Measurements from ENCODE around the gene GTF2F2. TPM values are rescaled to one million over a fixed set of nuclear protein-coding genes. Genes with fewer than 3 reads are reported as not detected.

GTF2F2 gene
- total RNA-seq, 4 donors from 2014 or later: 12.1 to 18.1 (median 14.8) TPM

GRCh38 chr13:45299194-45299593 lies 178.9 kb downstream of the GTF2F2 start:
- DNase-seq (ENCODE audit: low spot score): no peak
- no peak for ATAC-seq (ENCODE audit: low FRiP score)
- TF ChIP-seq CTCF (IDR thresholded peaks at IDR 0.05): no peak

DNA sequence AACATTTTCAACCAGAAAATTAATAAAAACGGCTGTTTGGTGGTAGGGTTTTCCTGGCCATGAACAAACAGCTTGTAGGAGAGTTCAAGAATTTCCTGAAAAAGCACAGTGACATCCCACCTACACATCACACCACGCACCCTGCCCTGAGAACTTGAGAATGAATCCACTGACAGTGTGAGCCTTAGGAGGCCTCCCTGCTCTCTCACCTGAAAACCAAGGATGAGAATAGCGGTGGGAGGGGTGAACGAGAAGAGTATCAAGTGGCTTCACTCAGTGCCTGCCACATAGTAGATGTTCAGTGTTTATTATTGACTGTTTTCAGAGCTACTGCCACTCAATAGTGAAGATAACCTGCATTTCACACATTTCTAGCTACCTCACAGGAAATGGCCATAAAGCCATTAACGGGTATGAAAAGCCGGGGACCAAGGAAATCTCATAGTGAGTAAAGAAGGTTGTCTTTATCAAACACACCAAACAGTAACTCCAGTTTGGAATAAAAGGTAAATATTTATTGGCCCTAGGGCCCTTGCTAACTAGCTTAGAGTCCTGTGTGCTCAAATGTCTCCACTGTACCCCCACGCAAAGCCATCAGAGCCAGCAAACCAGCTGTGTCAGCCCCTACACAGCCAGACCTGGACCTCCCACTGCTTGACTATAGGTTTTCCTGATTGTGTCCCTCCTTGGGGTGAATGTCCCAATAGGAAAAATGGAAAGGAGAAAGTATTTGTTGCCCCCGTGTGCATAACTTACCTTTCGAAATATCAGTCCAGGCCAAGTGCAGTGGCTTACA lies 180.1 kb downstream of the GTF2F2 start:
- TF ChIP-seq CTCF (IDR thresholded peaks at IDR 0.05): no peak
- DNase-seq (ENCODE audit: low spot score) (no peak), ATAC-seq (ENCODE audit: low FRiP score) (no peak)

GRCh38 chr13:45301263-45301662 lies 181.0 kb downstream of the GTF2F2 start:
- no peak for DNase-seq (ENCODE audit: low spot score)
- ATAC-seq (ENCODE audit: low FRiP score): no peak
- no peak for TF ChIP-seq CTCF (IDR thresholded peaks at IDR 0.05)

- ATAC-seq (ENCODE audit: low FRiP score) (no peak), DNase-seq (ENCODE audit: low spot score) (no peak)
- TF ChIP-seq CTCF (IDR thresholded peaks at IDR 0.05): no peak
These were observed 182.2 kb downstream of the GTF2F2 start for GRCh38 chr13:45302507-45302906.

DNA sequence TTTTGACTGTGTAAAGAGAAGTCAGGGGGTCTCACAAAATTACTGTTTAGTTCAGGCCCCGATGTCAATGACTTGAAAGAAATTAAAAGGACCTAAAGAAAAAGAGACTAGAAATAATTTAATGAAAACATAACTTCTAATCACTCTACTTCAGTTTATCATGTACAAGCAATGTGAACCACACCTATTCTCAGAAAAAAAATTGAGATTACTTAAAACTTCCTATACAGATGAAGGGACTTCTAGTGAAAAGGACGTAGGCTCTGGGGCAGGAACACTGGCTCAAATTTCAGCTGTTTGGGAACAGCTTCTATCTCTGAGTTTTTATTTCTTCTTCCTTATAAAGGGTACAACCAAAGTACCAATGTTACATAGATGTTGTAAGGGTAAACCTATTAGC lies 182.7 kb downstream of the GTF2F2 start:
- ATAC-seq (ENCODE audit: low FRiP score) (no peak), DNase-seq (ENCODE audit: low spot score) (no peak)
- no peak for TF ChIP-seq CTCF (IDR thresholded peaks at IDR 0.05)

GRCh38 chr13:45303866-45304265 lies 183.6 kb downstream of the GTF2F2 start:
- DNase-seq (ENCODE audit: low spot score) (no peak), ATAC-seq (ENCODE audit: low FRiP score) (no peak)
- no peak for TF ChIP-seq CTCF (IDR thresholded peaks at IDR 0.05)

DNA sequence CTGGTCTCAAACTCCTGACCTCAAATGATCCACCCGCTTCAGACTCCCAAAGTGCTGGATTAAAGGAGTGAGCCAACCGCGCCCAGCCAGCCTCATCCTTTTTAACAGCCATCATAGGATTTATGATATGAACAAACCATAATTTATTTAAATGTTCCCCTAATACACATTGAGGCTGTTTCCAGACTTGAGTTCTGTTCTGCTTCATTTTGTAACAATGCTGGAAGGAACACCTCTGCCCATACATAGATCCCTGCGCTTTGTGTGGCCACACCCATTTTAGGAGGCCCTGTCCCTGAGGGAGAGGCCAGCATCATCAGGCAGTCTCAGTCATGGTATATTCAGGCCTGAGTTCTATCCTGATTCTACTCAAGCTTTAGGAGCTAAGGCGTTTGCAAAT lies 184.8 kb downstream of the GTF2F2 start:
- DNase-seq (ENCODE audit: low spot score) (no peak), ATAC-seq (ENCODE audit: low FRiP score) (no peak)
- no peak for TF ChIP-seq CTCF (IDR thresholded peaks at IDR 0.05)

All from omental fat pad (tissue), 4 donors.